Ascending aorta (tissue), 2 donors: ENCODE measurements around the gene YEATS2. TPM values are rescaled to one million over a fixed set of nuclear protein-coding genes. Genes with fewer than 3 reads are reported as not detected.

ENCODE experiments used
- DNase-seq, 2 donors: peaks; one replicate each; pipeline ENCODE4 v3.0.0-alpha.2; 2019; ENCODE audit warnings: low spot score in 2 of 2
- H3K27ac ChIP-seq, 2 donors: fragments of 200-600 bp; sonication (generic); one replicate each; pipeline ENCODE4 v1.5.1; 2016 to 2017; ENCODE audit warnings: mild to moderate bottlenecking in 1 of 2
- H3K27me3 ChIP-seq: fragments of 200-600 bp; sonication (generic); one replicate; pipeline ENCODE4 v1.5.1; 2017
- H3K36me3 ChIP-seq, 2 donors: fragments of 200-600 bp; sonication (generic); one replicate each; pipeline ENCODE4 v1.5.1; 2016
- H3K4me1 ChIP-seq, 2 donors: fragments of 200-600 bp; sonication (generic); one replicate each; pipeline ENCODE4 v1.5.1; 2016 to 2017; ENCODE audit warnings: mild to moderate bottlenecking in 1 of 2
- H3K4me3 ChIP-seq, 2 donors: fragments of 200-600 bp; sonication (generic); one replicate each; pipeline ENCODE4 v1.5.1; 2016 to 2017; ENCODE audit warnings: mild to moderate bottlenecking in 1 of 2
- H3K9me3 ChIP-seq, 2 donors: fragments of 200-600 bp; sonication (generic); one replicate each; pipeline ENCODE4 v1.5.1; 2016
- intact Hi-C: fragments of 100-400 bp; cut with DNase I; formaldehyde crosslinking; loops from one replicate; pipeline ENCODE4 v1.15.1; 2023
- total RNA-seq: library from RNA; depleted of rRNA; stranded (reverse); fragments of >200 nt; gene quantifications from one replicate; pipeline ENCODE4 v1.1.0, GENCODE V29; 2016
- TF ChIP-seq, protein P1 (sequence below), 3 experiments: fragments of 200-600 bp in 2 of 3; fragments of 450-650 bp in 1 of 3; sonication (generic) in 2 of 3; IDR thresholded peaks; one replicate each; pipeline ENCODE4 v1.5.1; 2016 to 2019; ENCODE audit warnings: antibody characterized with exemption in 3 of 3, mild to moderate bottlenecking in 1 of 3, moderate library complexity in 1 of 3

YEATS2 gene
- total RNA-seq, 1 donor from 2014 or later, result 29.2 TPM

- intact Hi-C loops, result no loop called here
- no peak overlapping the region for H3K27ac ChIP-seq
- H3K9me3 ChIP-seq, result no peaks in the 10 kb centered on the region
- no peak for DNase-seq
- H3K27me3 ChIP-seq, result no peaks in the 10 kb centered on the region
- H3K4me3 ChIP-seq, result no peak overlapping the region
- H3K36me3 ChIP-seq, result peaks cover 13 to 17% of the 10 kb centered on the region in 2 donors
- no peaks in the 10 kb centered on the region for H3K4me1 ChIP-seq
- TF ChIP-seq, protein P1, sequence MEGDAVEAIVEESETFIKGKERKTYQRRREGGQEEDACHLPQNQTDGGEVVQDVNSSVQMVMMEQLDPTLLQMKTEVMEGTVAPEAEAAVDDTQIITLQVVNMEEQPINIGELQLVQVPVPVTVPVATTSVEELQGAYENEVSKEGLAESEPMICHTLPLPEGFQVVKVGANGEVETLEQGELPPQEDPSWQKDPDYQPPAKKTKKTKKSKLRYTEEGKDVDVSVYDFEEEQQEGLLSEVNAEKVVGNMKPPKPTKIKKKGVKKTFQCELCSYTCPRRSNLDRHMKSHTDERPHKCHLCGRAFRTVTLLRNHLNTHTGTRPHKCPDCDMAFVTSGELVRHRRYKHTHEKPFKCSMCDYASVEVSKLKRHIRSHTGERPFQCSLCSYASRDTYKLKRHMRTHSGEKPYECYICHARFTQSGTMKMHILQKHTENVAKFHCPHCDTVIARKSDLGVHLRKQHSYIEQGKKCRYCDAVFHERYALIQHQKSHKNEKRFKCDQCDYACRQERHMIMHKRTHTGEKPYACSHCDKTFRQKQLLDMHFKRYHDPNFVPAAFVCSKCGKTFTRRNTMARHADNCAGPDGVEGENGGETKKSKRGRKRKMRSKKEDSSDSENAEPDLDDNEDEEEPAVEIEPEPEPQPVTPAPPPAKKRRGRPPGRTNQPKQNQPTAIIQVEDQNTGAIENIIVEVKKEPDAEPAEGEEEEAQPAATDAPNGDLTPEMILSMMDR (IDR thresholded peaks at IDR 0.05), result no peak
Observed at GRCh38 chr3:183815951-183816475, 118.4 kb downstream of the YEATS2 start.

GRCh38 chr3:183816681-183817510 lies 119.3 kb downstream of the YEATS2 start:
- no peak for DNase-seq
- Histone ChIP-seq H3K27me3 (no peaks in the 10 kb centered on the region), H3K9me3 (no peaks in the 10 kb centered on the region), H3K4me1 (no peaks in the 10 kb centered on the region), H3K27ac (no peak overlapping the region), H3K36me3 (peaks cover 8% of the 10 kb centered on the region in 2 donors), H3K4me3 (no peak overlapping the region)
- intact Hi-C loops, result no loop called here
- TF ChIP-seq, protein P1 (IDR thresholded peaks at IDR 0.05), result no peak

DNA sequence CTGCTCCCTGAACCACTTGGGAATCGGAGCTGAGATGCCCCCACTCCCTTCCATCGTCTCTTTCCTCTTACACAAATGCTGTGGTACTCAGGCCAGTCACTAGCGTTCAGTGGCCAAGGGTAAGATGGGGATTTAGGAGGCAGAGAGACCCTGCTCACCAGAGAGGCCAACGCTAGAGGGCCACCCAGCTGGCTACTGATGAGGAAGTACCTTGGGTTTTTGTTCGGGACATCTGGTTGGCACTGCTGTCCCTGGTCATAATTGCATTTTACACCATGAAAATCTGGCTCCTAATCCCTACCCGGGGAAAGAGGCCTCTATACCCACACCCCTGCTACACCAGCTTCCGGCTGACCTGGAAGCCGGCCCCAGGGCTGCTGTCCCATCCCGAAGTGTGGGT lies 120.0 kb downstream of the YEATS2 start:
- intact Hi-C loops, result no loop called here
- H3K27me3 ChIP-seq, result no peaks in the 10 kb centered on the region

DNA sequence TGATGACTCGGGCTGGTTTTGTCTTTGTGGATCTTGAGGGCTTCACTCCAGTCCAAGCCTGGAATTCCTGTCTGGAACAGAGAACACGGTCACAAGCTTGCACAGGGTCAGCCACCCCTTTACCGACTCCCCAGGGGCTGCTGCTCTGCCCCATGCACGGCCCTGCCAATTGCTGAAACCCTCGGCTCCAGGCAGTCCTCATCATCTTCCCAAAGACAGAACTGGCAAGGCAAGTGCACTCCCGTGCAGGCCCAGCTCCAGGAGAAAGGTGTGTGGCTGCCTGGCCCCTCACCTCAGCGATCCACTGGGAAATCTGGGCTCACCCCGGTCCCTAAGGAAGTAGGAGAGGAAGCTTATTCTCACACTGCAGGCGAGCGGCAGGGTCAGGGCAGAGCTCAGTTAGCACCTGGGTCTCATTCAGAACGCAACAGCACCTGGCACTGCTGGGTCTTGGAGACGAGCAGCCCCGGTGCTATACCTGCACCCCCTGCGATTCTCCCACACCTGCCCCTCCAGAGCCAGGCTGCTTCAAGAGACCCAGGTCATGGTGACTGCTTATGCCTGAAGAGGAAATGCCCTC lies 120.5 kb downstream of the YEATS2 start:
- no peak for DNase-seq
- Histone ChIP-seq H3K27ac (no peak overlapping the region), H3K4me3 (no peak overlapping the region), H3K9me3 (no peaks in the 10 kb centered on the region), H3K36me3 (peaks cover 3 to 5% of the 10 kb centered on the region in 2 donors), H3K27me3 (no peaks in the 10 kb centered on the region), H3K4me1 (no peaks in the 10 kb centered on the region)
- intact Hi-C loops, result no loop called here
- TF ChIP-seq, protein P1 (IDR thresholded peaks at IDR 0.05), result no peak

More for the DNA sequence above, 120.0 kb downstream of the YEATS2 start:
- Histone ChIP-seq H3K4me3 (no peak overlapping the region), H3K27ac (no peak overlapping the region), H3K4me1 (no peaks in the 10 kb centered on the region), H3K9me3 (no peaks in the 10 kb centered on the region), H3K36me3 (peaks cover 3 to 5% of the 10 kb centered on the region in 2 donors)
- no peak for DNase-seq
- TF ChIP-seq, protein P1 (IDR thresholded peaks at IDR 0.05), result no peak

DNA sequence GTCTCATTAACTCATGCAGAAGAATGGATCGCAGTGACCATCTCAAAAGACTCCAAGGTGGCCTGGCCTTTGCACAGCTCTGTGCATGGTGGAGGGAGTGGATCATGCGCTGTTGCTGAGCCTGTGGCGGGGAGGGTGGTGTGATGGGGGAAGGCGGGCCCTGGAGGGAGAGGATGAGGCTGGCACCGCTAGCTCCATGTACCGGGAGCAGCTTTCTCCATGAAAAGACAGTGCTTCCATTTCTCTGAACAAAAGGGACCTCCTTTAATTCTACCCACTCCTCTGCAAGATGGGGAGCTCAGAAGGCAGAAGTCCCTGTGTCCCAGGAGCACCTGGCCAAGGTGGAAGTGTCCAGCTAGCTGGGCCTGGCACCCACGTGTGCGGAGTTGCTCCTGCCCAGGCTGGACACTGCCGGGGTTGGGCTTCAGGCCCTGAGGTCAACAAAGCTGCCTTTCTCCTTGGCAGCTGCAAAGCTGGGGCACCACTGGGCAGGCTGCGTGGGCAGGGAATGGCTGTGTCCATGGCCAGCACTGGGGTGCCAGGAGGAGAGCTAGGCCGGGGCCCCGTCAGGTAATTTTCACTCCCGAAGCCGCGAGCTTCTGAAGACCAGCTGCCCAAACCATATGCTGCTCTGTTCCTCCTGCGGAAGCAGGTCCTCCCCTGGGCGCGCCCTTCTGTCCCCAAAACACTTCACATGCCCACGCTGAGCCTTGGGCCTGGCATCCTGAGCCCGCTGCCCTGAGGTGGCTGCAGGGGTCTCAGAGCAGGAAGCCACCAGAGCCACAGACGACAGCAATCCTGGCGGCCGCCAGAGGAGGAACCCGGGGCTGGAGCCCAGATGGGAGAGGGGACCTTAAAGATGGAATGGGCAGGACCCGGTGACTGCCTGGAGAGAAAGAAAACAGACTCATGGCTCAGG lies 121.4 kb downstream of the YEATS2 start:
- H3K9me3 ChIP-seq, result no peaks in the 10 kb centered on the region
- no peaks in the 10 kb centered on the region for H3K27me3 ChIP-seq
- no peak overlapping the region for H3K27ac ChIP-seq
- H3K36me3 ChIP-seq, result peaks cover 3 to 5% of the 10 kb centered on the region in 2 donors
- no peaks in the 10 kb centered on the region for H3K4me1 ChIP-seq
- no peak for DNase-seq
- TF ChIP-seq, protein P1 (IDR thresholded peaks at IDR 0.05), result no peak
- H3K4me3 ChIP-seq, result no peak overlapping the region
- intact Hi-C loops, result no loop called here
